ENCODE measurements around the gene PACSIN1.

Gene PACSIN1

DNA sequence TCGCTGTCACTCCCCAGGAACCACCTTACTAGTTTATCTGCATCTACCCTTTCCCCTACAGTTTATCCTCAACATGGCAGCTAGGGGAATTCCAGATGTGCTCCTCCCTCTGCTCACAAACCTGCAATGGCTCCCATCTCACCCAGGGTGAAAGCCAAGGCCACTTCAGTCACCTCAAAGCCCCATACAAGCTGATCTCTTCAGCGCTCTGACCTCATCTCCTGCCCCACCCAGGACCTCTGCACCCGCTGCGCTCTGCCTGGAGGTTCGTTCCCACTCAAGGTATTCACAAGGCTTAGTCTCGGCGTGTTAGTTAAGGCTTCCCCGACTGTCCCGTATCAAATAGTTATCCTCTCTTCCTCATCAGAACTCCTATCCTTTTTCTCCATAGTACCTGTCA lies 118.8 kb downstream of the PACSIN1 start:
- no peak overlapping the region for H3K4me3 ChIP-seq (ENCODE audit: low read depth, low read length)
- POLR2A ChIA-PET = no interaction called here
- TF ChIP-seq PBX3 (CRISPR knock-in tag; IDR thresholded peaks at IDR 0.05) = no peak
- no peak for TF ChIP-seq REST (tag by site-specific recombination; IDR thresholded peaks at IDR 0.05)
- no peak for TF ChIP-seq ZFP3 (tag by site-specific recombination; IDR thresholded peaks at IDR 0.05; ENCODE audit: low read depth)
- TF ChIP-seq BCL11A (tag by site-specific recombination; IDR thresholded peaks at IDR 0.05; ENCODE audit: low read depth) = no peak
- TF ChIP-seq ATF2 (tag by site-specific recombination; IDR thresholded peaks at IDR 0.05; ENCODE audit: low read depth) = no peak
- no peak for TF ChIP-seq ZNF138 (tag by site-specific recombination; IDR thresholded peaks at IDR 0.05; ENCODE audit: borderline replicate concordance)
- peak; percentile 62; the same call in 1 of the 2 replicates for TF ChIP-seq ZNF701 (tag by site-specific recombination; IDR thresholded peaks at IDR 0.05)
- no peak for TF ChIP-seq ZNF473 (tag by site-specific recombination; IDR thresholded peaks at IDR 0.05)
- no peak for TF ChIP-seq ZNF391 (tag by site-specific recombination; IDR thresholded peaks at IDR 0.05; ENCODE audit: borderline replicate concordance, low read depth)
- TF ChIP-seq ZNF16 (tag by site-specific recombination; IDR thresholded peaks at IDR 0.05; ENCODE audit: low read depth) = peak; percentile 22; the same call in 1 of the 2 replicates
- TF ChIP-seq ZNF530 (tag by site-specific recombination; IDR thresholded peaks at IDR 0.05; ENCODE audit: low read depth) = no peak
- no peak for TF ChIP-seq ZNF37A (tag by site-specific recombination; IDR thresholded peaks at IDR 0.05)
- no peak for TF ChIP-seq ZNF510 (tag by site-specific recombination; IDR thresholded peaks at IDR 0.05; ENCODE audit: insufficient replicate concordance)
- TF ChIP-seq ZNF555 (tag by site-specific recombination; conservative IDR thresholded peaks at IDR 0.05) = no peak
- TF ChIP-seq ZNF341 (tag by site-specific recombination; IDR thresholded peaks at IDR 0.05; ENCODE audit: low read depth) = peak; percentile 32; the same call in 1 of the 2 replicates
- TF ChIP-seq, protein P1, sequence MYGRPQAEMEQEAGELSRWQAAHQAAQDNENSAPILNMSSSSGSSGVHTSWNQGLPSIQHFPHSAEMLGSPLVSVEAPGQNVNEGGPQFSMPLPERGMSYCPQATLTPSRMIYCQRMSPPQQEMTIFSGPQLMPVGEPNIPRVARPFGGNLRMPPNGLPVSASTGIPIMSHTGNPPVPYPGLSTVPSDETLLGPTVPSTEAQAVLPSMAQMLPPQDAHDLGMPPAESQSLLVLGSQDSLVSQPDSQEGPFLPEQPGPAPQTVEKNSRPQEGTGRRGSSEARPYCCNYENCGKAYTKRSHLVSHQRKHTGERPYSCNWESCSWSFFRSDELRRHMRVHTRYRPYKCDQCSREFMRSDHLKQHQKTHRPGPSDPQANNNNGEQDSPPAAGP (tag by site-specific recombination; IDR thresholded peaks at IDR 0.05) = no peak
- no peak for TF ChIP-seq ZNF514 (tag by site-specific recombination; IDR thresholded peaks at IDR 0.05)
- no peak for TF ChIP-seq ZFP37 (tag by site-specific recombination; IDR thresholded peaks at IDR 0.05)
- no peak for TF ChIP-seq SALL2 (tag by site-specific recombination; IDR thresholded peaks at IDR 0.05; ENCODE audit: borderline replicate concordance)
- no peak for TF ChIP-seq ZNF707 (tag by site-specific recombination; IDR thresholded peaks at IDR 0.05)

More for the DNA sequence above, 118.8 kb downstream of the PACSIN1 start:
- Histone ChIP-seq H3K9me3 (ENCODE audit: control insufficient read depth, insufficient read depth, low read depth, low read length) (no peaks in the 10 kb centered on the region), H3K36me3 (ENCODE audit: control insufficient read depth in 2 of 2, insufficient read depth in 1 of 2, low read length in 2 of 2) (peaks cover 0 to 23% of the 10 kb centered on the region in 2 experiments; a peak in 1 of 3 replicates), H3K4me1 (ENCODE audit: control insufficient read depth, insufficient read depth, low read length) (no peaks in the 10 kb centered on the region), H3K27ac (ENCODE audit: extremely low read depth, low read depth, low read length) (no peak overlapping the region)
- CTCF ChIA-PET = interaction anchor here (0.8 to 2.0 kb wide), 6 partner anchors 9 to 55 kb away, joined by 3 to 12 read pairs (median 4); no protein-coding TSS in a partner anchor

Measured in HEK293 (cell line).